Adrenal gland (tissue), 12 donors: ENCODE measurements around the gene DLGAP4. TPM values are rescaled to one million over a fixed set of nuclear protein-coding genes. Genes with fewer than 3 reads are reported as not detected.

Experiments used
- DNase-seq, 7 donors: peaks; one replicate each; pipeline ENCODE4 v3.0.0-alpha.2; 2019 to 2020
- H3K27ac ChIP-seq, 5 donors: fragments of 200-600 bp; sonication (generic) in 4 of 5; 1 replicate in 3 of 5; 2 replicates in 2 of 5; pipeline versions ENCODE4 v1.5.1 to v1.8.0; 2016 to 2020; ENCODE audit warnings: mild to moderate bottlenecking in 1 of 5
- H3K27me3 ChIP-seq: fragments of 200-600 bp; 2 replicates; pipeline ENCODE4 v1.8.0; 2021
- H3K36me3 ChIP-seq, 2 donors: fragments of 200-600 bp; replicated peaks in 1 of 2; 1 replicate in 1 of 2; 2 replicates in 1 of 2; pipeline versions ENCODE4 v1.5.1 to v1.8.0; 2018 to 2022
- H3K4me1 ChIP-seq, 2 donors: fragments of 200-600 bp; replicated peaks in 1 of 2; 1 replicate in 1 of 2; 2 replicates in 1 of 2; pipeline versions ENCODE4 v1.5.1 to v1.8.0; 2018 to 2021
- H3K4me3 ChIP-seq, 4 donors: fragments of 200-600 bp; sonication (generic) in 3 of 4; one replicate each; pipeline ENCODE4 v1.5.1; 2016 to 2018
- H3K9me3 ChIP-seq, 3 donors: fragments of 200-600 bp; sonication (generic) in 1 of 3; replicated peaks in 1 of 3; 1 replicate in 2 of 3; 2 replicates in 1 of 3; pipeline versions ENCODE4 v1.5.1 to v1.8.0; 2016 to 2021
- POLR2A ChIP-seq, 2 donors: fragments of 450-650 bp; IDR thresholded peaks; one replicate each; pipeline ENCODE4 v1.6.1; 2017; ENCODE audit warnings: antibody characterized with exemption in 2 of 2, mild to moderate bottlenecking in 2 of 2, moderate library complexity in 1 of 2
- WGBS, 4 donors: extraction: QIAGEN DNeasy Blood & Tissue Kit in 2 of 4; methylation state at CpG; one replicate each; pipeline versions ENCODE4 v1.1.5 to v1.1.7; 2013 to 2017; 5-methylcytosine and 5-hydroxymethylcytosine counted together
- intact Hi-C, 2 donors: fragments of 100-400 bp; cut with DNase I; formaldehyde crosslinking; loops; one replicate each; pipeline versions ENCODE4 v1.14.1 to v1.15.0; 2022 to 2023
- polyA plus RNA-seq, 3 donors: library from polyadenylated mRNA; stranded (reverse); fragments of 200-250 nt in 2 of 3; fragments of 350-450 nt in 1 of 3; fragmentation: Illumina TruSeq in 1 of 3; extraction: RNeasy Lipid Tissue Mini Kit (QIAGEN cat#74804) in 1 of 3; gene quantifications; one replicate each; pipeline ENCODE4 v1.2.3, GENCODE V29; 2013 to 2014
- total RNA-seq, 9 donors: library from RNA; depleted of rRNA in 4 of 9; stranded (reverse); fragments of >200 nt in 4 of 9; fragments of 120-200 nt in 1 of 9; fragmentation: NEBNext Ultra II Directional in 1 of 9; extraction: Animal tissue kit (Norgen Biotek cat#: 25700) in 1 of 9; gene quantifications; one replicate each; pipeline versions ENCODE4 v1.1.0 to v1.2.4, GENCODE V29; 2013 to 2023
- TF ChIP-seq, protein P1 (sequence below), 6 experiments: fragments of 450-650 bp in 4 of 6; fragments of 200-600 bp in 2 of 6; sonication (generic) in 1 of 6; IDR thresholded peaks; 1 replicate in 5 of 6; 2 replicates in 1 of 6; pipeline versions ENCODE4 v1.5.1 to v1.8.0; 2016 to 2021; ENCODE audit warnings: antibody characterized with exemption in 6 of 6, mild to moderate bottlenecking in 2 of 6, moderate library complexity in 1 of 6
- donor health status: healthy with polysubstance abuse.
- donor health status: Bipolar disorder and iron deficiency.
- donor health status: DM: yes; HTN: yes; CAD: no.
- donor health status: DM: no; HTN: no; CAD: no.
- donor health status: DM: no; HTN: no; CAD: no.
- donor health status: DM: yes; HTN: yes; CAD: no.

Gene DLGAP4
- total and polyA plus RNA-seq, 12 donors: 13.5 to 95.2 (median 64.0) TPM

GRCh38 chr20:36359668-36360406 is 53.7 kb downstream of the DLGAP4 start:
- H3K36me3 ChIP-seq: no peaks in the 10 kb centered on the region
- TF ChIP-seq, protein P1, sequence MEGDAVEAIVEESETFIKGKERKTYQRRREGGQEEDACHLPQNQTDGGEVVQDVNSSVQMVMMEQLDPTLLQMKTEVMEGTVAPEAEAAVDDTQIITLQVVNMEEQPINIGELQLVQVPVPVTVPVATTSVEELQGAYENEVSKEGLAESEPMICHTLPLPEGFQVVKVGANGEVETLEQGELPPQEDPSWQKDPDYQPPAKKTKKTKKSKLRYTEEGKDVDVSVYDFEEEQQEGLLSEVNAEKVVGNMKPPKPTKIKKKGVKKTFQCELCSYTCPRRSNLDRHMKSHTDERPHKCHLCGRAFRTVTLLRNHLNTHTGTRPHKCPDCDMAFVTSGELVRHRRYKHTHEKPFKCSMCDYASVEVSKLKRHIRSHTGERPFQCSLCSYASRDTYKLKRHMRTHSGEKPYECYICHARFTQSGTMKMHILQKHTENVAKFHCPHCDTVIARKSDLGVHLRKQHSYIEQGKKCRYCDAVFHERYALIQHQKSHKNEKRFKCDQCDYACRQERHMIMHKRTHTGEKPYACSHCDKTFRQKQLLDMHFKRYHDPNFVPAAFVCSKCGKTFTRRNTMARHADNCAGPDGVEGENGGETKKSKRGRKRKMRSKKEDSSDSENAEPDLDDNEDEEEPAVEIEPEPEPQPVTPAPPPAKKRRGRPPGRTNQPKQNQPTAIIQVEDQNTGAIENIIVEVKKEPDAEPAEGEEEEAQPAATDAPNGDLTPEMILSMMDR (IDR thresholded peaks at IDR 0.05): no peak
- TF ChIP-seq POLR2A (IDR thresholded peaks at IDR 0.05): no peak
- no peak overlapping the region for H3K4me3 ChIP-seq
- H3K27ac ChIP-seq: no peak overlapping the region
- intact Hi-C loops: no loop called here
- no peak for DNase-seq
- WGBS, 4 donors: 84 to 85% (median 85%) methylated on average over 10 to 11 of the region's 11 CpGs
- H3K27me3 ChIP-seq: no peaks in the 10 kb centered on the region
- H3K9me3 ChIP-seq: no peaks in the 10 kb centered on the region
- H3K4me1 ChIP-seq: no peaks in the 10 kb centered on the region

DNA sequence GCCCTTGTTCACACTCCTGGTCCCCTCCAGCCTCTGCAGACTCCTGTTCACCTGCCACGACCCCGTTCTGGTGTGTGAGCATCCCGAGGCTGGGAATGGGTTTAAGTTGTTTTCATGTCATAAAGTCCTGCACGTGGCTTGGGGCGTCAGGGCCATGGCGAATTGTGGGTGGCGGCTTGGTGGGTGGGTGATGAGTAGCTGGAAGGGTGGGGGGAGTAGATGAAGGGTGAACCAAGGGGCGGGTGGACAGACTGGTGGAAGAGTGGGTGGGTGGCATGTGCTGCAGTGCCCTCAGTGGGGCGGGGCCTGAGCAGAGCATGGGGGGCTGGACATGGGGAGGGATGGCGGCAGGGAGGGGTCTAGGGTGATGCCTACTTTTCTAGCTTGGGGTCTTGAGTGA is 54.3 kb downstream of the DLGAP4 start:
- H3K4me1 ChIP-seq: no peaks in the 10 kb centered on the region
- DNase-seq: no peak
- H3K27ac ChIP-seq: no peak overlapping the region
- TF ChIP-seq POLR2A (IDR thresholded peaks at IDR 0.05): no peak
- TF ChIP-seq, protein P1 (IDR thresholded peaks at IDR 0.05): no peak
- H3K36me3 ChIP-seq: no peaks in the 10 kb centered on the region
- H3K9me3 ChIP-seq: no peaks in the 10 kb centered on the region
- intact Hi-C loops: no loop called here
- no peak overlapping the region for H3K4me3 ChIP-seq
- 57 to 74% (median 71%) methylated on average over 10 of the region's 10 CpGs for WGBS, 4 donors
- H3K27me3 ChIP-seq: no peaks in the 10 kb centered on the region

- intact Hi-C loops: no loop called here
- H3K9me3 ChIP-seq: no peaks in the 10 kb centered on the region
- no peaks in the 10 kb centered on the region for H3K36me3 ChIP-seq
- H3K27ac ChIP-seq: no peak overlapping the region
- no peaks in the 10 kb centered on the region for H3K27me3 ChIP-seq
- 73 to 81% (median 80%) methylated on average over 9 of the region's 9 CpGs for WGBS, 4 donors
- H3K4me3 ChIP-seq: no peak overlapping the region
- no peak for DNase-seq
- no peaks in the 10 kb centered on the region for H3K4me1 ChIP-seq
- no peak for TF ChIP-seq POLR2A (IDR thresholded peaks at IDR 0.05)
- TF ChIP-seq, protein P1 (IDR thresholded peaks at IDR 0.05): no peak
These were observed 55.3 kb downstream of the DLGAP4 start for GRCh38 chr20:36361406-36361805.

DNA sequence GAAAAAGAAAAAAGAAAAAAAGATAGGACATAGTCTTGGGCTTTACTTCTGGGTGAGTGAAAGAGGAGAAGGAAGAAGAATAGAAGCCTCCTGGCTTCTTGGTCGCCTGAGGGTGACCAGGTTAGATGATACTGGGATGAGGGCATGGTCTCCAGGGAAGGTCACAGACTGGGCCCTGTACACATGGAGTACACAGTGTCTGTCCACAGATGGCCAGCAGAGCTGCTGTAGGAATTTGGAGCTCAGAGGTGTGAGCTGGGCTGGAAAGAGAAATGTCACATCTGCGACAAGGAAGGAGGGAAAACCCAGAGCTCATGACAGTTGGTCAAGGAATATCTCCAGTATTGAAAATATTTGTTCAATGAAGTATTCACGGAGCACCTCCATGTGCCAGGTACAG is 56.1 kb downstream of the DLGAP4 start:
- WGBS, 4 donors: 78 to 91% (median 83%) methylated on average over 3 of the region's 3 CpGs
- intact Hi-C loops: no loop called here
- H3K4me1 ChIP-seq: no peaks in the 10 kb centered on the region
- H3K27ac ChIP-seq: no peak overlapping the region
- H3K4me3 ChIP-seq: no peak overlapping the region
- no peaks in the 10 kb centered on the region for H3K9me3 ChIP-seq
- no peak for DNase-seq
- no peaks in the 10 kb centered on the region for H3K36me3 ChIP-seq
- TF ChIP-seq, protein P1 (IDR thresholded peaks at IDR 0.05): no peak
- no peak for TF ChIP-seq POLR2A (IDR thresholded peaks at IDR 0.05)
- H3K27me3 ChIP-seq: no peaks in the 10 kb centered on the region
